SH-SY5Y (cell line): ENCODE data around the gene CREB3L2.

Source experiments
- GATA2 ChIP-seq: IDR thresholded peaks from 2 replicates; pipeline ENCODE4 v1.6.1; 2011; ENCODE audit warnings: mild to moderate bottlenecking, low read depth, low read length
- GATA3 ChIP-seq: IDR thresholded peaks from 2 replicates; pipeline ENCODE4 v1.6.1; 2011; ENCODE audit warnings: low read depth, mild to moderate bottlenecking, low read length, moderate library complexity

CREB3L2 gene

GRCh38 chr7:138001529-138002095 lies at the start of gene CREB3L2:
Gene CREB3L2 (minus strand): TSS chr7:138002086. CDS start chr7:138001705, 381 bp downstream.
- no peak for TF ChIP-seq GATA2
- TF ChIP-seq GATA3 = no peak

- no peak for TF ChIP-seq GATA3
Measured at GRCh38 chr7:138049505-138050116, 47.7 kb upstream of the CREB3L2 start.

GRCh38 chr7:138047907-138048306 lies 46.0 kb upstream of the CREB3L2 start:
- no peak for TF ChIP-seq GATA2
- TF ChIP-seq GATA3 = no peak

- TF ChIP-seq GATA2 (no peak), GATA3 (no peak)
Measured at GRCh38 chr7:138044897-138045296, 43.0 kb upstream of the CREB3L2 start.

- TF ChIP-seq GATA3 (no peak), GATA2 (no peak)
Measured at GRCh38 chr7:138036135-138036534, 34.2 kb upstream of the CREB3L2 start.

GRCh38 chr7:138033241-138033640 lies 31.4 kb upstream of the CREB3L2 start:
- TF ChIP-seq GATA2 = no peak
- TF ChIP-seq GATA3 = no peak

- no peak for TF ChIP-seq GATA2
Measured at GRCh38 chr7:138032770-138033169, 30.9 kb upstream of the CREB3L2 start.

GRCh38 chr7:138032186-138032585 lies 30.3 kb upstream of the CREB3L2 start:
- TF ChIP-seq GATA2 (no peak), GATA3 (no peak)

GRCh38 chr7:138030679-138031351 lies 28.9 kb upstream of the CREB3L2 start:
- no peak for TF ChIP-seq GATA2
- TF ChIP-seq GATA3 = no peak

- TF ChIP-seq GATA2 = peak; percentile 35; the same call in 1 of the 2 replicates
- TF ChIP-seq GATA3 = peak; percentile 37
Measured at GRCh38 chr7:138029941-138030340, 28.1 kb upstream of the CREB3L2 start.

- TF ChIP-seq GATA3 = no peak
Measured at GRCh38 chr7:138029126-138029525, 27.2 kb upstream of the CREB3L2 start.

- TF ChIP-seq GATA3 = no peak
- no peak for TF ChIP-seq GATA2
Measured at GRCh38 chr7:138027100-138027499, 25.2 kb upstream of the CREB3L2 start.

- TF ChIP-seq GATA2 (no peak), GATA3 (no peak)
Measured at GRCh38 chr7:138025215-138026186, 23.6 kb upstream of the CREB3L2 start.

- no peak for TF ChIP-seq GATA2
- TF ChIP-seq GATA3 = no peak
Measured at GRCh38 chr7:138024765-138025164, 22.9 kb upstream of the CREB3L2 start.
